Testis (tissue), 2 donors: Measurements from ENCODE around the gene CEACAM18.

Source experiments
- CTCF ChIP-seq, 3 experiments: fragments of 450-650 bp in 2 of 3; fragments of 200-600 bp in 1 of 3; sonication (generic) in 1 of 3; IDR thresholded peaks; one replicate each; pipeline ENCODE4 v1.5.1; 2016 to 2019; ENCODE audit warnings: antibody characterized with exemption in 3 of 3, mild to moderate bottlenecking in 2 of 3, moderate library complexity in 1 of 3
- POLR2A ChIP-seq: fragments of 450-650 bp; IDR thresholded peaks from one replicate; pipeline ENCODE4 v1.6.1; 2017; ENCODE audit warnings: antibody characterized with exemption, mild to moderate bottlenecking, moderate library complexity

- no peak for TF ChIP-seq CTCF (IDR thresholded peaks at IDR 0.05)
- no peak for TF ChIP-seq POLR2A
Observed at GRCh38 chr19:51476164-51476563, 2.2 kb upstream of the CEACAM18 start.
